ENCODE data around the gene C1orf159.
"Not testable (repeated sequence)": the region's sequence is repeated elsewhere in the genome, so short reads cannot be mapped to it uniquely, and the experiment has no call there.

The C1orf159 gene

GRCh38 chr1:1063945-1064831 lies 51.7 kb downstream of the C1orf159 start:
- DNase-seq = peak; percentile 68

GRCh38 chr1:1063261-1063944 lies 52.5 kb downstream of the C1orf159 start:
- DNase-seq = no peak

DNA sequence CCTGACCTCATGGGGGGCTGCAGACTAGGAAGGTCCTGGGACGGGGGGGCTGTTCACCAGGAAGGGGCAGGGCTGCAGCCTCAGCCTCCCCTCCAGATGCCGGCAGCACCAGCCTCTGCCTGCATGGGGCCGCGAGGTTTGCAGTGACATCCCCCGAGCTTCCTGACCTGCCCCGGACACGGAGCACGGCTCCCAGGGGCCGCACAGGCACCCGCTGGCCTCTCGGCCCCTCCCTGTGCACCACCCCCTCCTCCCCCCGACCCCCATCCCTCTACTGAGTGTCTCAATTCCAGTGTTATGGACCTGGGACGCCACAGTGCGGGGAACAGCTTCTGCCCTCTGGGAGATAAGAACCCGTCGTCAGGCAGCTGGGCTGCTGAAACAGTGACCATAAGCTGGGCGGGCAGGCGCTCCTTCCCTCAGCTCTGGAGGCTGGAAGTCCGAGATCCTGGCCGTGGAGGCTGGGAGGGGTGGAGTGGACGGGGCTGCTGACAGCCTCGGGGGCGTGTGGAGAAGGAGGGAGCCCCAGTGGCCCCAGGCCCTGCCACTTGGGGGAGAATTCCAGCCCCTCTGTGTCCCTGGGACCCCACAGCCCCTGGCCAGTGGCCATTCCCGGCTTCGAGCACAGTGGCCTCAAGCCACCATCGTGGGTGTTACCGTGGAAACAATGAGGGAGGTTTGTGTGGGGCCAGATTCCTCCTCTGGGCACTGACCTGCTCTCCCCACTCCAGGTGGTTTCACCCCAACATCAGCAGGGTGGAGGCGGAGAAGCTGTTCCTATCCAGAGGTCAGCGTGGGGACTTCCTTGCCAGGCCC lies 53.3 kb downstream of the C1orf159 start:
- no peak for DNase-seq

DNA sequence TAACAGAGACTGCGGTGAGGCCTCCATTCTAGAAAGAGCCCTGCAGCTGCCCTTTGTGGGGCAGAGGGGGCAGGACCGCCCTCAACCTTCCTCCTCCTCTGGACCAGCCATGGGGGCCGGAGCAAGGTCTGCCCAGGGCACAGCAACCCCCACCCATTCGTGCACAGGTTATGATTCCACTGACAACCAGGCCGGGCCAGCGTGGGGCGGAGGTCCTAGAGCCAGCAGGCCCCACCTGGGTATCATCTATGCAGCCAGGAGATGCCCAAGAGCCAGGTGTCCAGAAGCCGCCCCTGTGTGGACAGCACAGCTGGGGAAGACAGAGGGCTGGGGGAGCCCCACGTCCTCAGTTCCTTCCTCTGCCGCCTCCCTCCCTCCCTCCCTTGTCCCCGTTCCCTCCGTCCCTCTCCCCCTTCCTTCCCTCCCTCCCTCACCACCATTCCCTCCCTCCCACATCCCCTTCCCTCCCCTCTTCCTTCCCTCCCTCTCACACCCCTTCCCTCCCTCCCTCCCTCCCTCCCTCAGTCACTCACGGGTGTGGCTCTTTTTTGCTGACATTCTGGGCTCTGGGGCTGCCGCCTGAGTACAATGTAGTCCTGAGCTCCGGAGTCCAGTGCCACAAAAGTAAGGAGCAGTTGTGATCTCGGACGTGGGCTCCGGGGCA lies 54.1 kb downstream of the C1orf159 start:
- no peak for DNase-seq

- no peak for DNase-seq
These were observed 55.4 kb downstream of the C1orf159 start for GRCh38 chr1:1060281-1061000.

- DNase-seq = peak; percentile 68
These were observed 56.2 kb downstream of the C1orf159 start for GRCh38 chr1:1059494-1060280.

DNA sequence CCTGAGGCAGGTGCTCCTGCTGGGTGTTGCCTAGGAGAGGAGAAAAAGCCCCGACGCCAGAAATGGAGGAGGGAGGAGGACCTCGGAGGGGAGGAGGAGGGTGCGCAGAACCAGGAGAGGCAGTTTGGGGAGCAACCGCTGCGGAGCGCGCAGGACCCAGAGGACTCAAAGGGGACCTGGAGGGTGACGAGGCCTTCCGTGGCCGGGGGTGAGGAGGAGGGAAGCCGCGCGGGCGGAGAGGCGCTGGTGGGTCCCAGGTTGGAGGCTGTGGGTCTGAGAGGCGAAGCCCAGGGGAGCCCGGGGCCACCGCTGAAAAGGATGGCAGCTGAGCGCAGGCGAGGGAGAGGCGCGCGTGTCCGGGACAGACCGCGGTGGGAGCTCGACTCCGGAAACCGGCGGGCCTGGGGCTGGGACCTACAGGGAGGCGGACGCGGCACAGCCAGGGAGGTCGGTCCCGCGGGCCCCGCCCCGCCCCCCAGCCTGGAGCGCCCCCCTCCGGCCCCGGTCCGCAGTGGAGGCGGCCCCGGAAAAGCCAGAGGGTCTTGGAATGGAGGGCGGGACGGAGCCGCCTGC lies 56.9 kb downstream of the C1orf159 start:
- DNase-seq = peak; percentile 22

DNA sequence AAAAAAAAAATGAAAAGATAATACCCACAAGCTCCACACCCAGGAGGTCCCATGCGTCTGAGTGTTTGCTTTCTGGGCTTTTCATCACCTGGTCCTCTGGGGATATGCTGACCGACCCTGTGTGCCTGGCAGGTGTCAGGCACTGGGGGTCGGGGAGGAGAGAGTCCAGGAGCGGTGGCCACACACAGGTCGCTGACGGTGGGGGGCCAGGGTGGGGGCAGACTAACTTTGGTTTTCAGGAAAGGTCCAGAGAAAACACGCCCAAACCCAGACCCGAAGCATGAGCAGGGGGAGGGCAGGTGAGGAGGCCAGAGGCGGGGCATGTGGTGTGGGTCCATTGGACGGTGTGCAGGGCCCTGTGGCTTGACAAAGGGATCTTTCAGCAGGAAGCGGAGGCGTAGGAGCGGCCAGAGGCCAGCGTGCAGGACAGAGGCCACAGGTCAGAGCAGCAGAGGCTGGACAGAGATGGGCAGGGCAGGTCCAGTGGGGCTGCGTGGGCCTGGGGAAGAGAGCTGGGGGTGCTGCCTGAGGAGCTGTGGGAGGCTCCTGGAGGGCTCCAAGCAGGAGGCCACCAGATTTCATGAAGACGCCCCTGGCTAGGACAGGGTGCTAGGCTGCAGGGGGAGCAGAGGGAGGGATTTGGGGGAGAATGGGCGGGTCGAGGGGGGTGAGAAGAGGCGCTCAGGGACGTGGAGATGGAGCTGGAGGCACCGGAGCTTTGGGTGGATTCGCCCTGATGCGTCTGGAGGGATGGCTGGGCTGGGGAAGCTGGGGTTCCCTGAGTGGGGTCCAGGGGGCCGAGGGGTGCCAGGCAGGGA lies 57.6 kb downstream of the C1orf159 start:
- DNase-seq = no peak

- not testable (repeated sequence) for DNase-seq
These were observed 58.2 kb downstream of the C1orf159 start for GRCh38 chr1:1057769-1058087.

DNA sequence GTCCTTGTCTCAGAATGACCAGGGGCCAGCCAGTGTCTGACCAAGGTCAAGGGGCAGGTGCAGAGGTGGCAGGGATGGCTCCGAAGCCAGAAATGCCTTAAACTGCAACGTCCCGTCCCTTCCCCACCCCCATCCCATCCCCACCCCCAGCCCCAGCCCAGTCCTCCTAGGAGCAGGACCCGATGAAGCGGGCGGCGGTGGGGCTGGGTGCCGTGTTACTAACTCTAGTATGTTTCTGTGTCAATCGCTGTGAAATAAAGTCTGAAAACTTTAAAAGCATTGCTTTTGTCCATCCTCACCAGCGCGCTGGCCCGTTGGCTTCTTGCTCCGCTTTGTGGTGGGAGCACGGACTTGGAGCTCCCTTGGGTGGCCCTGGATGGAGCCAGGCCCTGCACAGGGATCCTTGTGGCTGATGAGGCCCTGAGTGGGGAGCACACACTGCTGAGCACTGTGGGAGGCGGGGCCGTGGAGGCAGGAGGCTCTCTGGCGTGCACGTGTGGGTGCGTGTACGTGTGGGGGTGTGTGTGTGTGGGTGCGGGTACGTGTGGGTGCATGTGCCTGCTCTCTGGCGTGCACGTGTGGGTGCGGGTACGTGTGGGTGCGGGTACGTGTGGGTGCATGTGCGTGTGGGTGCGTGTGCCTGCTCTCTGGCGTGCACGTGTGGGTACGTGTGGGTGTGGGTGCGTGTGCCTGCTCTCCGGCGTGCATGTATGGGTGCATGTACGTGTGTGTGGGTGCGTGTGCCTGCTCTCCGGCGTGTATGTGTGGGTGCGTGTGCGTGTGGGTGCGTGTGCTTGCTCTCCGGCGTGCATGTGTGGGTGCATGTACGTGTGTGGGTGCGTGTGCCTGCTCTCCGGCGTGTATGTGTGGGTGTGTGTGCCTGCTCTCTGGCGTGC lies 59.8 kb downstream of the C1orf159 start:
- no peak for DNase-seq

DNA sequence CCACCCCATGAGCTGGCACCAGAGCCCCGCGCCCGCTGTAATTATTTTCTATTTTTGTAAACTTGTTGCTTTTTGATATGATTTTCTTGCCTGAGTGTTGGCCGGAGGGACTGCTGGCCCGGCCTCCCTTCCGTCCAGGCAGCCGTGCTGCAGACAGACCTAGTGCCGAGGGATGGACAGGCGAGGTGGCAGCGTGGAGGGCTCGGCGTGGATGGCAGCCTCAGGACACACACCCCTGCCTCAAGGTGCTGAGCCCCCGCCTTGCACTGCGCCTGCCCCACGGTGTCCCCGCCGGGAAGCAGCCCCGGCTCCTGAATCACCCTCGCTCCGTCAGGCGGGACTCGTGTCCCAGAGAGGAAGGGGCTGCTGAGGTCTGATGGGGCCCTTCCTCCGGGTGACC lies 60.9 kb downstream of the C1orf159 start:
- no peak for DNase-seq

DNA sequence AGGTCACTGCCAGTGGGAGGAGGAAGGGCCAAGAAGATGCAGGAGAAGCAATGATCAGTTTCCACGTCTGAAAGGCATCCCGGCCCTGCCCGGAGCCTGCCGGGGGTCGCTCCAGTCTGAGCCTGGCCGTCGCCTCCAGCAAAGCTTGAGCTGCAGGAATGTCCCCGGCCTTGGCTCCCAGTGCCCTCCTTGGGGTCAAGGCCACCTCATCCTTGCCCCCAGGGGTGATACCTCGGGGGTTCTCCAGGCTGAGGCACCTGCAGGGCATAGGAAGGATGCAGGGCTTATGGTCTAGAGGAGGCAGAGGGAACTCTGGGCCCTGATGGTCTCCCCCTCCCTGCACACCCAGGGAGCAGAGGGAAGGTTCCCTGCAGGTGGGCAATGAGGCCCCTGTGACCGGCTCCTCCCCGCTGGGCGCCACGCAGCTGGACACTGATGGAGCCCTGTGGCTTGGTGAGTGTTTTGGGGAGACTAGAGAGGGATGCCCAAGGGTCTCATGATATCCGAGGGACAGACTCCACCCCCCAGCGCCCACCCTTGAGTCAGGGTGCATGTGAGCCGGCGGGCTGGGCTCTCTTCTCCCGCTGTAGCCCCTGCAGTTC lies 61.7 kb downstream of the C1orf159 start:
- no peak for DNase-seq

DNA sequence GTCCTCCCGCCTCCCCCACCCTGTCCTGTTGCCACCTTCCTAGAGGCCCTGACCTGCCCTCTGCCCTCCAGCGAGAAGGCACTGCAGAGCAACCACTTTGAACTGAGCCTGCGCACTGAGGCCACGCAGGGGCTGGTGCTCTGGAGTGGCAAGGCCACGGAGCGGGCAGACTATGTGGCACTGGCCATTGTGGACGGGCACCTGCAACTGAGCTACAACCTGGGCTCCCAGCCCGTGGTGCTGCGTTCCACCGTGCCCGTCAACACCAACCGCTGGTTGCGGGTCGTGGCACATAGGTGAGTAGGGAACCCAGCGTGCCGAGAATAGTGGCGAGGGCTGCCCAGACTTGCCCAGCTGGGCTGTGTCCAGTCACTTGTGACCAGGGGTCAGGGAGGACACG lies 62.2 kb downstream of the C1orf159 start:
- DNase-seq = no peak

DNA sequence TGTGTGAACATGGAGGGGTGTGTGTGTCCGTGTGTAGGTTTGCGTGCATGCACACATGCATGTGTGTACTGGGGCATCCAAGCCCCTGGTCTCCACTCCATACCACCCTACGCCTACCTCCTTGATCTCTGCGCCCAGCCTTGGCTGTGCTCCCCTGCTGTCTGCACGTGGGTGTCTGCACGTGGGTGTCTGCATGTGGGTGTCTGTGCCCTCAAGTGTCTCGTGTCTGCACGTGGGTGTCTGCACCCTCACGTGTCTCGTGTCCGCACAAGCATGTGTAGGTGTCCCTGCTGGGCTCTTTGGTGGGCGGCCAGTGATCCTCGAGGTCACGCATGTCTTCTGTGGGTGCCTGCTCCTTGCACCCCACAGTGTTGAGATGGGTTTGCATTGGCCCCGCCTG lies 62.9 kb downstream of the C1orf159 start:
- DNase-seq = no peak

- no peak for DNase-seq
These were observed 63.7 kb downstream of the C1orf159 start for GRCh38 chr1:1052003-1052840.

- DNase-seq = no peak
These were observed 64.6 kb downstream of the C1orf159 start for GRCh38 chr1:1051127-1051810.

DNA sequence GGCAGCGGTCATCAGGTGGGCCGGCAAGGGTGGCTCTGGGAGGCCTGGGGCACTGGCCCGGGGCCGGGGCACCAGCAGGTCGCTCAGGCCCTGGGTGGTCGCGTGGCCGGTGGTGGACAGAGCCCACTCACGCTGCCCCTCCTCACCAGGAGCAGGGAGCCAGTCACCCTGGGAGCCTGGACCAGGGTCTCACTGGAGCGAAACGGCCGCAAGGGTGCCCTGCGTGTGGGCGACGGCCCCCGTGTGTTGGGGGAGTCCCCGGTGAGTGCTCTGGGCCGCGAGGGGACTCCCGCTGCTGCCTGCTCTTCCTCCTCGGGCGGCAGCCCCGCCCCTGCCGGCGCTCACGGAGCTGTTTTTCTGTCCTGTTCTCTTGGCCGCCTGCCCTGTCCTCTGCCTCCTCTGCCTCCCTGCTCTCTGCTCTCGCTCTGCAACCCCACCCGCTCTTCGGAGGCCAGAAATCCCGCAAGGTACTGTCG lies 65.3 kb downstream of the C1orf159 start:
- DNase-seq = no peak
